ENCODE results near the gene IL1R2. TPM values are rescaled to one million over a fixed set of nuclear protein-coding genes. Genes with fewer than 3 reads are reported as not detected.

The IL1R2 gene
- polyA plus RNA-seq, 1 donor (not counting 4 experiments of a cell fraction or from before 2014, with no cell fraction given): 57.3 TPM

DNA sequence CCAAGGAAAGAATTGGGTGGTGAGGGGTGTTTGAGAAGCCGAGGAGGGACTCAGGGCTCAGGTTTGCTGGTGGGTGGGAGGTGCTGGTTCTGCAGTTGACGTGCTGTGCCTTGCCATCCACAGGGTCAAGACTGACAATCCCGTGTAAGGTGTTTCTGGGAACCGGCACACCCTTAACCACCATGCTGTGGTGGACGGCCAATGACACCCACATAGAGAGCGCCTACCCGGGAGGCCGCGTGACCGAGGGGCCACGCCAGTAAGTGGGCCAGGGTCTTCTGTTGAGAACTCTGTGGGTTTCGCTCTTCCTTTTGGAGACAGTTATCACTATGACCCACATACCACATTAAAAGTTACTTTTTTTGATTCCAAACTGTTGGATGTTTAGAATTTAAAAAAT, 32.6 kb downstream of the IL1R2 start:
- Histone ChIP-seq H3K4me2 (ENCODE audit: control insufficient read depth, extremely low read depth, insufficient read depth, low read depth, low read length) (no peak overlapping the region), H3K4me1 (ENCODE audit: control insufficient read depth, extremely low read depth, insufficient read depth, low read length) (peaks cover 10% of the 10 kb centered on the region), H3K4me3 (ENCODE audit: control insufficient read depth in 2 of 3, extremely low read depth in 1 of 3, insufficient read depth in 2 of 3, low read depth in 1 of 3, low read length in 3 of 3) (no peak overlapping the region), H3K27ac (ENCODE audit: control insufficient read depth, insufficient read depth, low read length) (no peak overlapping the region), H3K9me3 (ENCODE audit: control insufficient read depth, low read depth, low read length) (no peaks in the 10 kb centered on the region), H3K9ac (ENCODE audit: control insufficient read depth, extremely low read depth, insufficient read depth, low read length) (no peak overlapping the region), H4K20me1 (ENCODE audit: control insufficient read depth, extremely low read depth, insufficient read depth, low read length) (no peaks in the 10 kb centered on the region), H3K79me2 (ENCODE audit: control insufficient read depth, insufficient read depth, low read length) (no peaks in the 10 kb centered on the region), H3K27me3 (ENCODE audit: control insufficient read depth, extremely low read depth, insufficient read depth, low read length) (no peaks in the 10 kb centered on the region), H3K9me1 (ENCODE audit: control insufficient read depth, extremely low read depth, insufficient read depth, low read length) (no peaks in the 10 kb centered on the region), H2AFZ (ENCODE audit: control insufficient read depth, low read length) (no peak overlapping the region), H3K36me3 (ENCODE audit: control insufficient read depth in 2 of 2, extremely low read depth in 1 of 2, insufficient read depth in 2 of 2, low read length in 2 of 2) (peaks cover 0 to 4% of the 10 kb centered on the region in 2 experiments)
- no peak for DNase-seq (ENCODE audit: low read depth, low spot score)
- no peak for FAIRE-seq
- dilution Hi-C loops (cut with MboI; ENCODE audit: extremely low pct_ligation_motif_present, low sequenced_read_pairs): loop anchor here (25.0 kb wide), 1 partner anchor 138 kb away; no protein-coding TSS in a partner anchor
- no peak for TF ChIP-seq EZH2 (IDR thresholded peaks at IDR 0.05; ENCODE audit: low read length)
- TF ChIP-seq, protein P1, sequence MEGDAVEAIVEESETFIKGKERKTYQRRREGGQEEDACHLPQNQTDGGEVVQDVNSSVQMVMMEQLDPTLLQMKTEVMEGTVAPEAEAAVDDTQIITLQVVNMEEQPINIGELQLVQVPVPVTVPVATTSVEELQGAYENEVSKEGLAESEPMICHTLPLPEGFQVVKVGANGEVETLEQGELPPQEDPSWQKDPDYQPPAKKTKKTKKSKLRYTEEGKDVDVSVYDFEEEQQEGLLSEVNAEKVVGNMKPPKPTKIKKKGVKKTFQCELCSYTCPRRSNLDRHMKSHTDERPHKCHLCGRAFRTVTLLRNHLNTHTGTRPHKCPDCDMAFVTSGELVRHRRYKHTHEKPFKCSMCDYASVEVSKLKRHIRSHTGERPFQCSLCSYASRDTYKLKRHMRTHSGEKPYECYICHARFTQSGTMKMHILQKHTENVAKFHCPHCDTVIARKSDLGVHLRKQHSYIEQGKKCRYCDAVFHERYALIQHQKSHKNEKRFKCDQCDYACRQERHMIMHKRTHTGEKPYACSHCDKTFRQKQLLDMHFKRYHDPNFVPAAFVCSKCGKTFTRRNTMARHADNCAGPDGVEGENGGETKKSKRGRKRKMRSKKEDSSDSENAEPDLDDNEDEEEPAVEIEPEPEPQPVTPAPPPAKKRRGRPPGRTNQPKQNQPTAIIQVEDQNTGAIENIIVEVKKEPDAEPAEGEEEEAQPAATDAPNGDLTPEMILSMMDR (optimal IDR thresholded peaks at IDR 0.05 in 1 of 3, IDR thresholded peaks at IDR 0.05 in 1 of 3, conservative IDR thresholded peaks at IDR 0.05 in 1 of 3; ENCODE audit: extremely low read depth in 1 of 3, insufficient read depth in 2 of 3, low read length in 3 of 3): no peak

DNA sequence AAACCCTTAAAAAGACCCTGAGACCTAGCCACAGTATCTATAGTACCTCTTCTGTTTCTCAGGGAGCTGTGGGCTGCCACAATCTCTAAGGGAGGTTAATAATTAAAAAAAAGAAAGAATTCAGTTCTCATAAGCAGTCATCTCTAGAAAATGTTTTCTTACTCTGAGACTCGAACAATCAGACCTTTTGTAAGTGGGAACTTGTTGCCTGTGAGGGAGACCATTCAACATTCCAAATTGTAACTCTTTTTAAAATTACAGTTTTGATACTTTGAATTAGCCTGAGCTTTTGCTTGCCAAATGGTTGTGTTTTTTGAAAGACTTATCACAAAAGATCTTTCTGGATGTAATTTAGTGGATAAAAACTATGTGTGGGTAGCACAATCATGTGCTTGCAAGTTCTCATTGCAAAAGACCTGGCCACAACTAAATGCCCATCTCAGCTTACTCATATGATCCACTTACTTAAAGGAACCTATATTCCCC, 33.3 kb downstream of the IL1R2 start:
- no peaks in the 10 kb centered on the region for H4K20me1 ChIP-seq (ENCODE audit: control insufficient read depth, extremely low read depth, insufficient read depth, low read length)
- H3K4me2 ChIP-seq (ENCODE audit: control insufficient read depth, extremely low read depth, insufficient read depth, low read depth, low read length): no peak overlapping the region
- TF ChIP-seq, protein P1 (optimal IDR thresholded peaks at IDR 0.05 in 1 of 3, IDR thresholded peaks at IDR 0.05 in 1 of 3, conservative IDR thresholded peaks at IDR 0.05 in 1 of 3; ENCODE audit: extremely low read depth in 1 of 3, insufficient read depth in 2 of 3, low read length in 3 of 3): no peak
- no peak for TF ChIP-seq EZH2 (IDR thresholded peaks at IDR 0.05; ENCODE audit: low read length)
- FAIRE-seq: no peak
- H3K9ac ChIP-seq (ENCODE audit: control insufficient read depth, extremely low read depth, insufficient read depth, low read length): no peak overlapping the region
- H3K27me3 ChIP-seq (ENCODE audit: control insufficient read depth, extremely low read depth, insufficient read depth, low read length): no peaks in the 10 kb centered on the region
- no peak for DNase-seq (ENCODE audit: low read depth, low spot score)
- H3K9me3 ChIP-seq (ENCODE audit: control insufficient read depth, low read depth, low read length): no peaks in the 10 kb centered on the region
- no peaks in the 10 kb centered on the region for H3K9me1 ChIP-seq (ENCODE audit: control insufficient read depth, extremely low read depth, insufficient read depth, low read length)
- peaks cover 10% of the 10 kb centered on the region for H3K4me1 ChIP-seq (ENCODE audit: control insufficient read depth, extremely low read depth, insufficient read depth, low read length)
- H3K4me3 ChIP-seq (ENCODE audit: control insufficient read depth in 2 of 3, extremely low read depth in 1 of 3, insufficient read depth in 2 of 3, low read depth in 1 of 3, low read length in 3 of 3): no peak overlapping the region
- dilution Hi-C loops (cut with MboI; ENCODE audit: extremely low pct_ligation_motif_present, low sequenced_read_pairs): no loop called here
- H2AFZ ChIP-seq (ENCODE audit: control insufficient read depth, low read length): no peak overlapping the region
- H3K27ac ChIP-seq (ENCODE audit: control insufficient read depth, insufficient read depth, low read length): no peak overlapping the region
- no peaks in the 10 kb centered on the region for H3K79me2 ChIP-seq (ENCODE audit: control insufficient read depth, insufficient read depth, low read length)
- peaks cover 0 to 4% of the 10 kb centered on the region in 2 experiments for H3K36me3 ChIP-seq (ENCODE audit: control insufficient read depth in 2 of 2, extremely low read depth in 1 of 2, insufficient read depth in 2 of 2, low read length in 2 of 2)

Measured in keratinocyte (primary cell).